DND-41 (cell line): ENCODE results near the gene TIMM17B.

ENCODE experiments used
- ATAC-seq: fragments of 200-7000 bp; cut with Tn5 transposase; 3 replicates; pipeline ENCODE4 v1.9.1; 2021; ENCODE audit warnings: low read depth; ENCODE audit not compliant: insufficient read depth
- DNase-seq: peaks from one replicate; pipeline ENCODE4 v3.0.0-alpha.2; 2020
- H2AFZ ChIP-seq: 2 replicates; pipeline ENCODE4 v1.6.0; 2012; ENCODE audit warnings: low read depth, low read length
- H3K27ac ChIP-seq: 2 replicates; pipeline ENCODE4 v1.5.1; 2012; ENCODE audit warnings: low read length, inconsistent platforms
- H3K27me3 ChIP-seq: fragments of 200-600 bp; sonication (generic); 2 replicates; pipeline ENCODE4 v1.6.0; 2012; ENCODE audit warnings: low read length, mild to moderate bottlenecking, inconsistent platforms; ENCODE audit not compliant: insufficient read depth, poor library complexity
- H3K36me3 ChIP-seq: 2 replicates; pipeline ENCODE4 v1.5.1; 2012; ENCODE audit warnings: low read length, inconsistent platforms; ENCODE audit not compliant: insufficient read depth
- H3K4me1 ChIP-seq: 2 replicates; pipeline ENCODE4 v1.5.1; 2012; ENCODE audit warnings: mild to moderate bottlenecking, low read length; ENCODE audit not compliant: insufficient read depth
- H3K4me2 ChIP-seq: 2 replicates; pipeline ENCODE4 v1.6.0; 2012; ENCODE audit warnings: mild to moderate bottlenecking, moderate library complexity, low read length, inconsistent platforms; ENCODE audit not compliant: insufficient read depth
- H3K4me3 ChIP-seq, 2 experiments: fragments of 200-600 bp in 1 of 2; shearing (Covaris generic) in 1 of 2; 2 replicates each; pipeline ENCODE4 v1.5.1; 2012 to 2016; ENCODE audit warnings: inconsistent platforms in 2 of 2, low read length in 2 of 2, mild to moderate bottlenecking in 2 of 2, low read depth in 1 of 2, moderate library complexity in 1 of 2
- H3K79me2 ChIP-seq: 2 replicates; pipeline ENCODE4 v1.6.0; 2012; ENCODE audit warnings: low read length, inconsistent platforms; ENCODE audit not compliant: insufficient read depth
- H3K9ac ChIP-seq: 2 replicates; pipeline ENCODE4 v1.6.0; 2012; ENCODE audit warnings: low read depth, mild to moderate bottlenecking, inconsistent platforms, low read length, moderate library complexity
- H3K9me3 ChIP-seq: 2 replicates; pipeline ENCODE4 v1.5.1; 2012; ENCODE audit warnings: low read length, moderate library complexity, mild to moderate bottlenecking, inconsistent platforms; ENCODE audit not compliant: insufficient read depth, severe bottlenecking
- H4K20me1 ChIP-seq: 2 replicates; pipeline ENCODE4 v1.6.0; 2012; ENCODE audit warnings: low read length; ENCODE audit not compliant: insufficient read depth
- CTCF ChIP-seq: IDR thresholded peaks from 2 replicates; pipeline ENCODE4 v1.5.1; 2012; ENCODE audit warnings: borderline replicate concordance, low read length, moderate library complexity, mild to moderate bottlenecking; ENCODE audit not compliant: poor library complexity, severe bottlenecking; ENCODE audit errors: extremely low read depth
- EZH2 ChIP-seq: IDR thresholded peaks from 3 replicates; pipeline ENCODE4 v1.6.1; 2012; ENCODE audit warnings: borderline replicate concordance, low read depth, mild to moderate bottlenecking, moderate library complexity, low read length, inconsistent platforms; ENCODE audit not compliant: severe bottlenecking

TIMM17B gene

GRCh38 chrX:48894891-48895290 lies 2.7 kb downstream of the TIMM17B start:
- ATAC-seq (no peak), DNase-seq (no peak)
- peaks cover 30% of the 10 kb centered on the region for H4K20me1 ChIP-seq
- H3K4me1 ChIP-seq, result peaks cover 29% of the 10 kb centered on the region
- TF ChIP-seq EZH2, result no peak
- no peak for TF ChIP-seq CTCF
- H3K27ac ChIP-seq, result no peak overlapping the region
- peaks cover 32% of the 10 kb centered on the region for H3K36me3 ChIP-seq
- H3K27me3 ChIP-seq, result no peaks in the 10 kb centered on the region
- H3K4me2 ChIP-seq, result no peak overlapping the region
- no peaks in the 10 kb centered on the region for H3K9me3 ChIP-seq
- no peak overlapping the region for H3K9ac ChIP-seq
- H2AFZ ChIP-seq, result no peak overlapping the region
- peaks cover 46% of the 10 kb centered on the region for H3K79me2 ChIP-seq
- H3K4me3 ChIP-seq, result no peak overlapping the region

GRCh38 chrX:48893556-48894348 lies 3.8 kb downstream of the TIMM17B start:
- Histone ChIP-seq H3K9ac (no peak overlapping the region), H3K36me3 (peaks cover 22% of the 10 kb centered on the region), H3K79me2 (peaks cover 35% of the 10 kb centered on the region), H3K27ac (no peak overlapping the region), H2AFZ (no peak overlapping the region), H3K27me3 (no peaks in the 10 kb centered on the region), H4K20me1 (peaks cover 23% of the 10 kb centered on the region), H3K4me2 (no peak overlapping the region), H3K4me1 (peaks cover 18% of the 10 kb centered on the region), H3K4me3 (no peak overlapping the region), H3K9me3 (no peaks in the 10 kb centered on the region)
- ATAC-seq (no peak), DNase-seq (no peak)
- TF ChIP-seq CTCF (no peak), EZH2 (no peak)

GRCh38 chrX:48892896-48893295 lies 4.7 kb downstream of the TIMM17B start:
- H3K9me3 ChIP-seq, result no peaks in the 10 kb centered on the region
- DNase-seq (no peak), ATAC-seq (no peak)
- no peak for TF ChIP-seq CTCF
- no peak for TF ChIP-seq EZH2
- H3K27me3 ChIP-seq, result no peaks in the 10 kb centered on the region
- H3K4me1 ChIP-seq, result peaks cover 11% of the 10 kb centered on the region
- H2AFZ ChIP-seq, result no peak overlapping the region
- peaks cover 18% of the 10 kb centered on the region for H4K20me1 ChIP-seq
- peaks cover 22% of the 10 kb centered on the region for H3K36me3 ChIP-seq
- peaks cover 29% of the 10 kb centered on the region for H3K79me2 ChIP-seq
- no peak overlapping the region for H3K4me3 ChIP-seq
- no peak overlapping the region for H3K4me2 ChIP-seq
- H3K9ac ChIP-seq, result no peak overlapping the region
- no peak overlapping the region for H3K27ac ChIP-seq
